ENCODE data around the gene AGPAT1. TPM values are rescaled to one million over a fixed set of nuclear protein-coding genes. Genes with fewer than 3 reads are reported as not detected.

The AGPAT1 gene
- total RNA-seq (32.3 TPM), polyA plus RNA-seq (ENCODE audit: insufficient read depth in 1 of 8, insufficient read length in 8 of 8, low replicate concordance in 1 of 8) (10 to 100 TPM; 55.4 to 71.7 (median 61.8) TPM)
- long read RNA-seq, donor 1, transcript AGPAT1-203 (7 exons, 2,234 nt) = major isoform, 7 of 7 reads
- long read RNA-seq, donor 1, partial matches to known transcripts = 0 of 7 reads
- long read RNA-seq, donor 1, other reads (novel, unspliced or antisense) = 0 of 7 reads
- long read RNA-seq, donor 2 = 0 reads
- long read RNA-seq, donor 3, transcript AGPAT1-203 (7 exons, 2,234 nt) = major isoform, 7 of 8 reads
- long read RNA-seq, donor 3, partial matches to known transcripts = 0 of 8 reads
- long read RNA-seq, donor 3, other reads (novel, unspliced or antisense) = 0 of 8 reads
- long read RNA-seq, donor 4, transcript AGPAT1-203 (7 exons, 2,234 nt) = major isoform, 11 of 12 reads
- long read RNA-seq, donor 4, partial matches to known transcripts = 0 of 12 reads
- long read RNA-seq, donor 4, other reads (novel, unspliced or antisense) = 0 of 12 reads
- long read RNA-seq, donor 5, transcript AGPAT1-203 (7 exons, 2,234 nt) = major isoform, 16 of 18 reads
- long read RNA-seq, donor 5, partial matches to known transcripts = 0 of 18 reads
- long read RNA-seq, donor 5, other reads (novel, unspliced or antisense) = 0 of 18 reads
- long read RNA-seq, donor 6, transcript AGPAT1-203 (7 exons, 2,234 nt) = major isoform, 18 of 20 reads
- long read RNA-seq, donor 6, partial matches to known transcripts = 0 of 20 reads
- long read RNA-seq, donor 6, other reads (novel, unspliced or antisense) = 0 of 20 reads
- long read RNA-seq, donor 7, transcript AGPAT1-203 (7 exons, 2,234 nt) = major isoform, 9 of 11 reads
- long read RNA-seq, donor 7, partial matches to known transcripts = 0 of 11 reads
- long read RNA-seq, donor 7, other reads (novel, unspliced or antisense) = 0 of 11 reads
- long read RNA-seq, donor 8, partial matches to known transcripts = 0 of 3 reads
- long read RNA-seq, donor 8, other reads (novel, unspliced or antisense) = 0 of 3 reads
- long read RNA-seq, donor 9, transcript AGPAT1-203 (7 exons, 2,234 nt) = major isoform, 15 of 15 reads
- long read RNA-seq, donor 9, partial matches to known transcripts = 0 of 15 reads
- long read RNA-seq, donor 9, other reads (novel, unspliced or antisense) = 0 of 15 reads
- long read RNA-seq, donor 10, transcript AGPAT1-203 (7 exons, 2,234 nt) = major isoform, 15 of 16 reads
- long read RNA-seq, donor 10, partial matches to known transcripts = 0 of 16 reads
- long read RNA-seq, donor 10, other reads (novel, unspliced or antisense) = 0 of 16 reads
- long read RNA-seq, donor 11, transcript AGPAT1-203 (7 exons, 2,234 nt) = major isoform, 11 of 14 reads
- long read RNA-seq, donor 11, partial matches to known transcripts = 0 of 14 reads
- long read RNA-seq, donor 11, other reads (novel, unspliced or antisense) = 0 of 14 reads

- peak within 1 kb of the TSS; percentile 100 for H3K27ac ChIP-seq (ENCODE audit: low read length)
- H3K9me3 ChIP-seq (replicated peaks; ENCODE audit: control insufficient read depth, low read depth, low read length) = no peaks in the 10 kb centered on the region
- H3K27me3 ChIP-seq (ENCODE audit: control insufficient read depth, insufficient read depth, low read length) = no peaks in the 10 kb centered on the region
- H3K36me3 ChIP-seq (ENCODE audit: control insufficient read depth, insufficient read depth, low read length) = peaks cover 20% of the 10 kb centered on the region
- peak within 1 kb of the TSS; percentile 92 for H3K4me3 ChIP-seq (ENCODE audit: low read length)
- peaks cover 44% of the 10 kb centered on the region for H3K4me1 ChIP-seq (ENCODE audit: control insufficient read depth, insufficient read depth, low read length)
- WGBS (ENCODE audit: insufficient coverage) = 1% methylated on average over 10 of the region's 27 CpGs
- peak; percentile 99 for DNase-seq
These were observed at the start of gene AGPAT1 for GRCh38 chr6:32175711-32176475. Gene AGPAT1 (minus strand): TSS chr6:32176084. CDS start chr6:32171496, 4,588 bp downstream.

- Histone ChIP-seq H3K4me3 (ENCODE audit: low read length) (no peak overlapping the region), H3K36me3 (ENCODE audit: control insufficient read depth, insufficient read depth, low read length) (no peaks in the 10 kb centered on the region), H3K27ac (ENCODE audit: low read length) (peak overlapping the region; percentile 32), H3K4me1 (ENCODE audit: control insufficient read depth, insufficient read depth, low read length) (no peaks in the 10 kb centered on the region), H3K9me3 (replicated peaks; ENCODE audit: control insufficient read depth, low read depth, low read length) (no peaks in the 10 kb centered on the region), H3K27me3 (ENCODE audit: control insufficient read depth, insufficient read depth, low read length) (no peaks in the 10 kb centered on the region)
- no peak for DNase-seq
- no CpG with 5 or more reads among the region's 2 CpGs for WGBS (ENCODE audit: insufficient coverage)
These were observed 48.8 kb upstream of the AGPAT1 start for GRCh38 chr6:32224696-32225095.

GRCh38 chr6:32223258-32224235, 47.7 kb upstream of the AGPAT1 start, which contains the start of gene NOTCH4:
Gene NOTCH4 (minus strand): TSS chr6:32224067. CDS start chr6:32223928, 139 bp downstream.
- Histone ChIP-seq H3K27me3 (ENCODE audit: control insufficient read depth, insufficient read depth, low read length) (no peaks in the 10 kb centered on the region), H3K36me3 (ENCODE audit: control insufficient read depth, insufficient read depth, low read length) (no peaks in the 10 kb centered on the region), H3K4me3 (ENCODE audit: low read length) (peak within 1 kb of the TSS; percentile 22), H3K9me3 (replicated peaks; ENCODE audit: control insufficient read depth, low read depth, low read length) (no peaks in the 10 kb centered on the region), H3K27ac (ENCODE audit: low read length) (peak within 1 kb of the TSS; percentile 69), H3K4me1 (ENCODE audit: control insufficient read depth, insufficient read depth, low read length) (no peaks in the 10 kb centered on the region)
- DNase-seq = no peak
- 50% methylated on average over 9 of the region's 20 CpGs for WGBS (ENCODE audit: insufficient coverage)

DNA sequence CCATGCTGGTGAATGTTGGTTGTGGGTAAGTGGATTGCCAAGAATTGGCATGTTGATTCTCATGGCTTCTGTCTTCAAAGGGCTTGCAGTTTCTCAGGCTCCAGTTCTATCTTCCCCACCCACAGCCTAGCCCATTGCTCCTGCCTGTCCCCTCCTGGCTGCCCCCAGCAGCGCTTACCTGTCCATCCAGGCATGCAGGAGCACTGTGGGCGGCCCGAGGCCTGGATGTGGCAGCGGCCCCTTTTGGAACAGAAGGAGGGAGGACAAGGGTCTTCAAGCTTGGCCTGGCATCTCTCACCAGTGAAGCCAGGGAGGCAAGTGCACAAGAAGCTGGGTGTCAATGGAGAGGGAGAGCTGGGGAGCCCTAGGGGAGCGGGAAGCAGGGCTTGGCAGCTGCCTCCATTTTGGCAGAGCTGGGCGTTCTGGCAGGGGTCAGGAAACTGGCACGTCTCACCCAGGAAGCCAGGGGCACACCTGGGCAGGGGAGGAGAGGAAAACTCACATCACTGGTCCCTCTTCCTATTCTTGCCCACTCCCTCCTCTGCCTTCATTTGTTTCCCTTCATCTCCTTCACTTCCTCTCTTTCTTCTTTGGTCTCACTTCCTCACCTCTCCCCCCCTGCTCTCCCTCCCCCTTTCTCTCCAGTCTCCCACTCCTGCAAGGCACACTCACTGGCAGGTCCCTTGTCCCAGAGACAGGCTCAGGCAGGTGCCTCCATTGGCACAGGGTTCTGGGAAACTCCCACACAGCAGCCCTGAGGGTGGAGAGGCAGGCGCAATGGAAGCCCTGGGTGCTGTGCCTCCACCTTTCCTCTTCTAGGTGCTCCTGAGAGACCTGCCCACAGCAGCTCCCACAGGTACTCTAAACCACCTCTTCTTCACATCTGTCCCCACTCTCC, 46.7 kb upstream of the AGPAT1 start:
- Histone ChIP-seq H3K27me3 (ENCODE audit: control insufficient read depth, insufficient read depth, low read length) (no peaks in the 10 kb centered on the region), H3K36me3 (ENCODE audit: control insufficient read depth, insufficient read depth, low read length) (no peaks in the 10 kb centered on the region), H3K4me1 (ENCODE audit: control insufficient read depth, insufficient read depth, low read length) (no peaks in the 10 kb centered on the region), H3K9me3 (replicated peaks; ENCODE audit: control insufficient read depth, low read depth, low read length) (no peaks in the 10 kb centered on the region), H3K4me3 (ENCODE audit: low read length) (peak overlapping the region; percentile 22), H3K27ac (ENCODE audit: low read length) (peak overlapping the region; percentile 69)
- 89% methylated on average over 7 of the region's 8 CpGs for WGBS (ENCODE audit: insufficient coverage)
- no peak for DNase-seq

DNA sequence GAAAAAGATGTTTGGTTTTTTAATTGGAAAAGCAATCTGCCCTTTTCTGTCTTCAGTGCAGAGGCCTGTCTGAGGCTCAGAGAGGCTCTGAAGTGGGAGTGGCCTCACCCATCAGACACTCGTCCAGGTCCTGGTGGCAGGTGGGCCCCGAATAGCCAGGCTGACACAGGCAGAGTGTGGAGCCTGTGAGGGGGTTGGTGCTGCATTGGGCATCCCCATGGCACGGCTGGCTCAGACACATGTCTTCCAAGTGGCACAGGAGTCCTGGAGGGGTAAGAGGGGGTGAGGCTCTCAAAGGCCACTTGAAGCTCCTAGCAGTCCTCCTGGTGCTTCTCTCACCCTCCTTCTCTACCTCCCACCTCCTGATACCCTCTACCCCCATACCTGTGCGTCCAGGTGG, 44.1 kb upstream of the AGPAT1 start:
- 61% methylated on average over 2 of the region's 4 CpGs for WGBS (ENCODE audit: insufficient coverage)
- Histone ChIP-seq H3K9me3 (replicated peaks; ENCODE audit: control insufficient read depth, low read depth, low read length) (no peaks in the 10 kb centered on the region), H3K36me3 (ENCODE audit: control insufficient read depth, insufficient read depth, low read length) (no peaks in the 10 kb centered on the region), H3K27ac (ENCODE audit: low read length) (no peak overlapping the region), H3K27me3 (ENCODE audit: control insufficient read depth, insufficient read depth, low read length) (no peaks in the 10 kb centered on the region), H3K4me1 (ENCODE audit: control insufficient read depth, insufficient read depth, low read length) (no peaks in the 10 kb centered on the region), H3K4me3 (ENCODE audit: low read length) (no peak overlapping the region)
- no peak for DNase-seq

DNA sequence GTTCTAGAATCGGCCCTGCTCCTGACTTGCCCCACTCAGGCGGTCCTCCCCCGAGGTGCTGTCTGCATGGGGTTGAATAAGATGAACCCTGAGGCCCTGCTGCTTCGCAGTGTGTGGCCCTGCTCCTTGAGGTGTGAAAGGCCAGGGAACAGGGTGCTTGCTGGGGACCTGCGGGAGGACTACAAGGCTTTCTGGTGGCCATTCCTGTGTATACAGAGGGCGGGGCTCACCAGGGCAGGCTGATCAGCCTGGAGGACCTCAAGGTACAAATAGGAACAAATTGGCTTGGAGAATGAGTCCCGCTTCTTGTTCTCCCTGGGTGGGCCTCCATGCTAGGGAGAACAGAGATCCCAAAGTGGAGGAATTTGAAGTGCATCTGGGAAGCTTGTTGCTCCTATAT, 42.3 kb upstream of the AGPAT1 start:
- Histone ChIP-seq H3K27me3 (ENCODE audit: control insufficient read depth, insufficient read depth, low read length) (no peaks in the 10 kb centered on the region), H3K9me3 (replicated peaks; ENCODE audit: control insufficient read depth, low read depth, low read length) (no peaks in the 10 kb centered on the region), H3K36me3 (ENCODE audit: control insufficient read depth, insufficient read depth, low read length) (no peaks in the 10 kb centered on the region), H3K4me3 (ENCODE audit: low read length) (no peak overlapping the region), H3K4me1 (ENCODE audit: control insufficient read depth, insufficient read depth, low read length) (no peaks in the 10 kb centered on the region), H3K27ac (ENCODE audit: low read length) (no peak overlapping the region)
- 63% methylated on average over 6 of the region's 7 CpGs for WGBS (ENCODE audit: insufficient coverage)
- DNase-seq = no peak

GRCh38 chr6:32216998-32217397, 41.1 kb upstream of the AGPAT1 start:
- DNase-seq = no peak
- H3K27ac ChIP-seq (ENCODE audit: low read length) = no peak overlapping the region
- no peaks in the 10 kb centered on the region for H3K9me3 ChIP-seq (replicated peaks; ENCODE audit: control insufficient read depth, low read depth, low read length)
- WGBS (ENCODE audit: insufficient coverage) = 85% methylated on average over 11 of the region's 11 CpGs
- no peaks in the 10 kb centered on the region for H3K36me3 ChIP-seq (ENCODE audit: control insufficient read depth, insufficient read depth, low read length)
- H3K4me1 ChIP-seq (ENCODE audit: control insufficient read depth, insufficient read depth, low read length) = no peaks in the 10 kb centered on the region
- H3K4me3 ChIP-seq (ENCODE audit: low read length) = no peak overlapping the region
- no peaks in the 10 kb centered on the region for H3K27me3 ChIP-seq (ENCODE audit: control insufficient read depth, insufficient read depth, low read length)

DNA sequence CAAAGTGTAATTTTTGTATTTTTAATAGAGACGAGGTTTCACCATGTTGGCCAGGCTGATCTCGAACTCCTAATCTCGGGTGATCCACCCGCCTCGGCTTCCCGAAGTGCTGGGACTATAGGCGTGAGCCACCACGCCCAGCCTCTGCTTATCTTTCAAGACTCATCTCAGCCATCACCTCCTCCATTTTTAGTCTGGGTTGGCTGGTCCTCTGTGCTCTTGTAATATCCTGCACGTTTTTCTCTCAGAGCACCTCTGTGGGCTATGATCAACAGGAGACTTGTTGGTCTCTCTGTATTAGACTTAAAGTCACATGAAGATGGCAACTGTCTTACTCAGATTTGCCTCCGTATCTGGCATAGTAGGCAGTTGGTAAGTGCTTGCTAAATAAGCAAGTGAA, 40.4 kb upstream of the AGPAT1 start:
- WGBS (ENCODE audit: insufficient coverage) = 93% methylated on average over 3 of the region's 10 CpGs
- no peak overlapping the region for H3K4me3 ChIP-seq (ENCODE audit: low read length)
- no peak for DNase-seq

More for the DNA sequence above, 40.4 kb upstream of the AGPAT1 start:
- H3K9me3 ChIP-seq (replicated peaks; ENCODE audit: control insufficient read depth, low read depth, low read length) = no peaks in the 10 kb centered on the region
- no peak overlapping the region for H3K27ac ChIP-seq (ENCODE audit: low read length)
- no peaks in the 10 kb centered on the region for H3K4me1 ChIP-seq (ENCODE audit: control insufficient read depth, insufficient read depth, low read length)
- H3K27me3 ChIP-seq (ENCODE audit: control insufficient read depth, insufficient read depth, low read length) = no peaks in the 10 kb centered on the region
- H3K36me3 ChIP-seq (ENCODE audit: control insufficient read depth, insufficient read depth, low read length) = no peaks in the 10 kb centered on the region

Measured in muscle of leg (tissue), 16 donors.